DND-41 (cell line): ENCODE measurements around the gene PRRG3.

ENCODE experiments used
- CTCF ChIP-seq: IDR thresholded peaks from 2 replicates; pipeline ENCODE4 v1.5.1; 2012; ENCODE audit warnings: borderline replicate concordance, low read length, moderate library complexity, mild to moderate bottlenecking; ENCODE audit not compliant: poor library complexity, severe bottlenecking; ENCODE audit errors: extremely low read depth
- EZH2 ChIP-seq: IDR thresholded peaks from 3 replicates; pipeline ENCODE4 v1.6.1; 2012; ENCODE audit warnings: borderline replicate concordance, low read depth, mild to moderate bottlenecking, moderate library complexity, low read length, inconsistent platforms; ENCODE audit not compliant: severe bottlenecking

- no peak for TF ChIP-seq CTCF
- no peak for TF ChIP-seq EZH2
Measured at GRCh38 chrX:151743651-151744470, 48.6 kb downstream of the PRRG3 start.
